HUES6 (cell line): ENCODE data around the gene ARRDC5.
"Not testable (repeated sequence)": the region's sequence is repeated elsewhere in the genome, so short reads cannot be mapped to it uniquely, and the experiment has no call there.

Source experiments
- H3K27ac ChIP-seq: 2 replicates; pipeline ENCODE4 v1.7.0; 2013; ENCODE audit warnings: low read depth, mild to moderate bottlenecking, low read length, inconsistent platforms
- H3K27me3 ChIP-seq: 2 replicates; pipeline ENCODE4 v1.6.1; 2013; ENCODE audit warnings: low read length; ENCODE audit not compliant: control insufficient read depth, insufficient read depth
- H3K36me3 ChIP-seq: 2 replicates; pipeline ENCODE4 v1.6.1; 2013; ENCODE audit warnings: low read length; ENCODE audit not compliant: control insufficient read depth, insufficient read depth
- H3K4me1 ChIP-seq: 2 replicates; pipeline ENCODE4 v1.6.1; 2013; ENCODE audit warnings: low read length; ENCODE audit not compliant: control insufficient read depth, insufficient read depth
- H3K4me3 ChIP-seq: 2 replicates; pipeline ENCODE4 v1.5.1; 2013; ENCODE audit warnings: low read depth, low read length
- H3K9ac ChIP-seq: one replicate; pipeline ENCODE4 v1.6.1; 2013; ENCODE audit warnings: mild to moderate bottlenecking, low read length
- H3K9me3 ChIP-seq: 2 replicates; pipeline ENCODE4 v1.6.1; 2013; ENCODE audit warnings: low read depth, low read length; ENCODE audit not compliant: control insufficient read depth, insufficient read depth

The ARRDC5 gene

GRCh38 chr19:4902796-4903195 lies at the start of gene ARRDC5:
ARRDC5 (minus strand) TSS chr19:4902896; CDS start chr19:4902825, 71 bp downstream.
- no peaks in the 10 kb centered on the region for H3K36me3 ChIP-seq
- H3K4me3 ChIP-seq: no peak within 1 kb of the TSS
- 0 out of 2 replicates have a peak, but pooled peaks cover 3% of the 10 kb centered on the region for H3K27me3 ChIP-seq
- H3K4me1 ChIP-seq: no peaks in the 10 kb centered on the region
- H3K9me3 ChIP-seq: no peaks in the 10 kb centered on the region
- no peak within 1 kb of the TSS for H3K9ac ChIP-seq
- H3K27ac ChIP-seq: no peak within 1 kb of the TSS

DNA sequence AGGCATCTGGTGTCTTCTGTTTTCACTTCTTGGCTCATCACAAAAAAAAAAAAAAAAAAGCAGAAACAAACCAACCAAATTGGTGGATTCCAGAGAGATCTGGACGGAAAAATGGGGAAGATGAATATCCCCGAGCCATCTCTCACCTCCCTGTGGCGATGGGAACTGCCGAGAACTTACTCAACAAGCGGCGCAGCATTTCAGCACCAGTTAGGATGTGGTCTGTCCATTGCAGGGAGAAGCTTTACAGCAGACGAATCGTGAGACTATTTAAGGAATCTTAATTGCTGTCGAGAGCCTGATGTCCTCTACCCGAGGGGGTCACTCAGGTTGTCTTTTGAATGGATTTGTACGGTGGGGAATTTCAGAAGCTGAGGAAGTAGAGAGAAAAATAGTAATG lies 49.0 kb upstream of the ARRDC5 start:
- H3K4me3 ChIP-seq: no peak overlapping the region
- H3K9me3 ChIP-seq: no peaks in the 10 kb centered on the region
- H3K27ac ChIP-seq: no peak overlapping the region
- peaks cover 85% of the 10 kb centered on the region for H3K36me3 ChIP-seq
- no peak overlapping the region for H3K9ac ChIP-seq
- no peaks in the 10 kb centered on the region for H3K27me3 ChIP-seq
- H3K4me1 ChIP-seq: no peaks in the 10 kb centered on the region

GRCh38 chr19:4950650-4951049 lies 48.0 kb upstream of the ARRDC5 start:
- H3K4me1 ChIP-seq, H3K27ac ChIP-seq, H3K4me3 ChIP-seq, H3K9me3 ChIP-seq, H3K27me3 ChIP-seq, H3K9ac ChIP-seq: not testable (repeated sequence)
- peaks cover 86% of the 10 kb centered on the region for H3K36me3 ChIP-seq

GRCh38 chr19:4941638-4942169 lies 39.0 kb upstream of the ARRDC5 start:
- not testable (repeated sequence) for H3K27ac ChIP-seq, H3K4me3 ChIP-seq, H3K4me1 ChIP-seq, H3K9me3 ChIP-seq, H3K9ac ChIP-seq, H3K27me3 ChIP-seq
- H3K36me3 ChIP-seq: peaks cover 62% of the 10 kb centered on the region

GRCh38 chr19:4939466-4939865 lies 36.8 kb upstream of the ARRDC5 start:
- H3K9ac ChIP-seq: no peak overlapping the region
- no peaks in the 10 kb centered on the region for H3K4me1 ChIP-seq
- no peaks in the 10 kb centered on the region for H3K9me3 ChIP-seq
- no peak overlapping the region for H3K27ac ChIP-seq
- H3K27me3 ChIP-seq: no peaks in the 10 kb centered on the region
- H3K4me3 ChIP-seq: no peak overlapping the region
- peaks cover 61% of the 10 kb centered on the region for H3K36me3 ChIP-seq

GRCh38 chr19:4938461-4938860 lies 35.8 kb upstream of the ARRDC5 start:
- H3K9ac ChIP-seq, H3K27ac ChIP-seq, H3K27me3 ChIP-seq, H3K4me1 ChIP-seq, H3K4me3 ChIP-seq, H3K9me3 ChIP-seq: not testable (repeated sequence)
- H3K36me3 ChIP-seq: peaks cover 61% of the 10 kb centered on the region

- no peak overlapping the region for H3K4me3 ChIP-seq
- H3K4me1 ChIP-seq: no peaks in the 10 kb centered on the region
- no peaks in the 10 kb centered on the region for H3K9me3 ChIP-seq
- peaks cover 65% of the 10 kb centered on the region for H3K36me3 ChIP-seq
- no peak overlapping the region for H3K27ac ChIP-seq
- H3K9ac ChIP-seq: no peak overlapping the region
- no peaks in the 10 kb centered on the region for H3K27me3 ChIP-seq
These were observed 34.4 kb upstream of the ARRDC5 start for GRCh38 chr19:4937060-4937459.

GRCh38 chr19:4935444-4935843 lies 32.7 kb upstream of the ARRDC5 start:
- no peaks in the 10 kb centered on the region for H3K27me3 ChIP-seq
- no peaks in the 10 kb centered on the region for H3K4me1 ChIP-seq
- no peaks in the 10 kb centered on the region for H3K9me3 ChIP-seq
- H3K4me3 ChIP-seq: no peak overlapping the region
- H3K36me3 ChIP-seq: peaks cover 67% of the 10 kb centered on the region
- no peak overlapping the region for H3K9ac ChIP-seq
- no peak overlapping the region for H3K27ac ChIP-seq

GRCh38 chr19:4933528-4933927 lies 30.8 kb upstream of the ARRDC5 start:
- Histone ChIP-seq H3K27me3 (no peaks in the 10 kb centered on the region), H3K36me3 (peaks cover 78% of the 10 kb centered on the region), H3K27ac (no peak overlapping the region), H3K9ac (no peak overlapping the region), H3K4me1 (no peaks in the 10 kb centered on the region), H3K9me3 (no peaks in the 10 kb centered on the region), H3K4me3 (no peak overlapping the region)

DNA sequence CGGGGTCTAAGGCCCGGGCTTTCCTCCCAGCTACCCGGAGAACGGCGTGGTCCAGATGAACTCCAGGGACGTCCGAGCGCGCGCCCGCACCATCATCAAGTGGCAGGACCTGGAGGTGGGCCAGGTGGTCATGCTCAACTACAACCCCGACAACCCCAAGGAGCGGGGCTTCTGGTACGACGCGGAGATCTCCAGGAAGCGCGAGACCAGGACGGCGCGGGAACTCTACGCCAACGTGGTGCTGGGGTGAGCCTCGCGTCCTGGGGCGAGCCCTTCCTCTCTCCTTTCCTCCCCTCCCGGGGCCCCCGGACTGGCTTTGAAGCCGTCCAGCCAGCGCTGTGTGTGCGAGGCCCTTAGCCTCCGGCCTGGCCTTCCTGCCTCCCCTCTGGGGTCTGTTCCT lies 30.0 kb upstream of the ARRDC5 start:
- Histone ChIP-seq H3K4me3 (no peak overlapping the region), H3K27ac (no peak overlapping the region), H3K9ac (no peak overlapping the region), H3K27me3 (no peaks in the 10 kb centered on the region), H3K36me3 (peaks cover 76% of the 10 kb centered on the region), H3K4me1 (peaks cover 3% of the 10 kb centered on the region; the same call in 1 of the 2 replicates), H3K9me3 (no peaks in the 10 kb centered on the region)

- Histone ChIP-seq H3K27me3 (no peaks in the 10 kb centered on the region), H3K9ac (no peak overlapping the region), H3K4me3 (no peak overlapping the region), H3K4me1 (peaks cover 7% of the 10 kb centered on the region; the same call in 1 of the 2 replicates), H3K27ac (no peak overlapping the region), H3K9me3 (no peaks in the 10 kb centered on the region), H3K36me3 (peaks cover 68% of the 10 kb centered on the region)
These were observed 28.0 kb upstream of the ARRDC5 start for GRCh38 chr19:4930664-4931063.

DNA sequence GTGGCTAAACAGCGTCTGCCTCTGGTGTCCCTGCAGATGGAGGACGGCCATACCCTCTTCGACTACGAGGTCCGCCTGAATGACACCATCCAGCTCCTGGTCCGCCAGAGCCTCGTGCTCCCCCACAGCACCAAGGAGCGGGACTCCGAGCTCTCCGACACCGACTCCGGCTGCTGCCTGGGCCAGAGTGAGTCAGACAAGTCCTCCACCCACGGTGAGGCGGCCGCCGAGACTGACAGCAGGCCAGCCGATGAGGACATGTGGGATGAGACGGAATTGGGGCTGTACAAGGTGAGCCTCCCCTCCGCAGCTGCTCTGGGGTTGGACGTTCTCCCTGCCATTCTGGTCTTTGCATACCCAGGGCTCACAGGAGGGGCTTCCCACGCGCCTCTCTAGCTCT lies 26.5 kb upstream of the ARRDC5 start:
- no peaks in the 10 kb centered on the region for H3K9me3 ChIP-seq
- peaks cover 58% of the 10 kb centered on the region for H3K36me3 ChIP-seq
- H3K4me3 ChIP-seq: no peak overlapping the region
- H3K4me1 ChIP-seq: peaks cover 7% of the 10 kb centered on the region; the same call in 1 of the 2 replicates
- no peak overlapping the region for H3K27ac ChIP-seq
- no peaks in the 10 kb centered on the region for H3K27me3 ChIP-seq
- no peak overlapping the region for H3K9ac ChIP-seq
